Endothelial cell of umbilical vein (primary cell): ENCODE measurements around the gene HACE1. TPM values are rescaled to one million over a fixed set of nuclear protein-coding genes. Genes with fewer than 3 reads are reported as not detected.

ENCODE experiments used
- BruUV-seq: library from RNA; stranded (reverse); fragments of 400-500 nt; replicated peaks from 2 replicates; lab custom pipeline; 2021; lab: Mats Ljungman, UMichigan
- CTCF ChIA-PET: fragments of 300-600, 350-600 bp; sonication (Branson Sonifier 250); formaldehyde crosslinking; loops from one replicate; lab custom pipeline; 2021; ENCODE audit warnings: antibody characterized with exemption, inconsistent platforms; lab: Charles Lee
- POLR2A ChIA-PET: fragments of 300-600, 350-600 bp; sonication (Branson Sonifier 250); formaldehyde crosslinking; loops from one replicate; lab custom pipeline; 2021; ENCODE audit warnings: antibody characterized with exemption, inconsistent platforms; lab: Charles Lee
- DNase-seq: peaks from one replicate; pipeline ENCODE4 v3.0.0-alpha.2; 2011; ENCODE audit warnings: low read depth, low spot score
- FAIRE-seq: peaks from 2 replicates; lab custom pipeline; 2011; peaks lifted over from hg19 to GRCh38; lab: Jason Lieb, UNC
- H2AFZ ChIP-seq: 2 replicates; pipeline ENCODE4 v1.6.0; 2012; ENCODE audit warnings: low read depth, low read length, control low read depth, inconsistent platforms
- H3K27ac ChIP-seq: 2 replicates; pipeline ENCODE4 v1.5.1; 2011; ENCODE audit warnings: low read depth, mild to moderate bottlenecking, control low read depth, low read length, moderate library complexity; ENCODE audit not compliant: insufficient read depth
- H3K27me3 ChIP-seq, 2 experiments: 2 replicates each; pipeline versions ENCODE4 v1.6.0 to v1.6.1; 2011; ENCODE audit warnings: low read length in 2 of 2, mixed read lengths in 1 of 2; ENCODE audit not compliant: control insufficient read depth in 2 of 2, insufficient read depth in 2 of 2
- H3K36me3 ChIP-seq, 2 experiments: 2 replicates in 1 of 2; 3 replicates in 1 of 2; pipeline ENCODE4 v1.5.1; 2011; ENCODE audit warnings: low read length in 2 of 2, mild to moderate bottlenecking in 1 of 2, moderate library complexity in 1 of 2; ENCODE audit not compliant: control insufficient read depth in 2 of 2, insufficient read depth in 2 of 2; ENCODE audit errors: extremely low read depth in 1 of 2
- H3K4me1 ChIP-seq: 3 replicates; pipeline ENCODE4 v1.5.1; 2011; ENCODE audit warnings: mild to moderate bottlenecking, low read length; ENCODE audit not compliant: control insufficient read depth, insufficient read depth; ENCODE audit errors: extremely low read depth
- H3K4me2 ChIP-seq: 2 replicates; pipeline ENCODE4 v1.6.1; 2011; ENCODE audit warnings: low read length, control low read depth, mixed read lengths; ENCODE audit not compliant: insufficient read depth
- H3K4me3 ChIP-seq, 3 experiments: fragments of 200-600 bp in 1 of 3; sonication (generic), shearing (Covaris generic) in 1 of 3; replicated peaks in 1 of 3; 2 replicates each; pipeline ENCODE4 v1.5.1; 2011 to 2016; ENCODE audit warnings: control low read depth in 3 of 3, low read length in 3 of 3, mild to moderate bottlenecking in 2 of 3, inconsistent platforms in 1 of 3, low read depth in 1 of 3, moderate library complexity in 1 of 3; ENCODE audit not compliant: insufficient read depth in 1 of 3
- H3K79me2 ChIP-seq: 2 replicates; pipeline ENCODE4 v1.6.0; 2012; ENCODE audit warnings: low read length, inconsistent platforms; ENCODE audit not compliant: control insufficient read depth, insufficient read depth
- H3K9ac ChIP-seq: replicated peaks from 2 replicates; pipeline ENCODE3; 2011; ENCODE audit warnings: low read length, control low read depth; ENCODE audit not compliant: insufficient read depth; ENCODE audit errors: extremely low read depth
- H3K9me1 ChIP-seq: replicated peaks from 3 replicates; pipeline ENCODE4 v1.6.0; 2011; ENCODE audit warnings: mild to moderate bottlenecking, low read length; ENCODE audit not compliant: control insufficient read depth, insufficient read depth; ENCODE audit errors: extremely low read depth
- H3K9me3 ChIP-seq: replicated peaks from 2 replicates; pipeline ENCODE4 v1.5.1; 2012; ENCODE audit warnings: low read length, inconsistent platforms; ENCODE audit not compliant: control insufficient read depth, insufficient read depth
- H4K20me1 ChIP-seq: replicated peaks from 2 replicates; pipeline ENCODE3; 2011; ENCODE audit warnings: mild to moderate bottlenecking, low read length; ENCODE audit not compliant: control insufficient read depth, insufficient read depth; ENCODE audit errors: extremely low read depth
- CTCF ChIP-seq, 2 donors: IDR thresholded peaks; 1 replicate in 1 of 2; 2 replicates in 1 of 2; pipeline ENCODE4 v1.5.1; 2011; ENCODE audit warnings: low read length in 2 of 2, mild to moderate bottlenecking in 2 of 2, moderate library complexity in 2 of 2, control low read depth in 1 of 2, inconsistent platforms in 1 of 2, low read depth in 1 of 2; ENCODE audit not compliant: insufficient read depth in 1 of 2; ENCODE audit errors: extremely low read depth in 1 of 2
- EZH2 ChIP-seq: IDR thresholded peaks from 2 replicates; pipeline ENCODE4 v1.6.1; 2012; ENCODE audit warnings: borderline replicate concordance, low read depth, mild to moderate bottlenecking, moderate library complexity, low read length, inconsistent platforms; ENCODE audit not compliant: severe bottlenecking
- FOS ChIP-seq: IDR thresholded peaks from 2 replicates; pipeline ENCODE4 v1.6.1; 2011; ENCODE audit warnings: mild to moderate bottlenecking, low read length, moderate library complexity, borderline replicate concordance; ENCODE audit not compliant: insufficient read depth
- GATA2 ChIP-seq: IDR thresholded peaks from 2 replicates; pipeline ENCODE4 v1.7.0; 2011; ENCODE audit warnings: low read depth, mild to moderate bottlenecking, moderate library complexity, mixed read lengths, low read length; ENCODE audit not compliant: insufficient read length, insufficient read depth
- JUN ChIP-seq: IDR thresholded peaks from 2 replicates; pipeline ENCODE4 v1.6.1; 2011; ENCODE audit warnings: borderline replicate concordance, low read depth; ENCODE audit not compliant: insufficient read length, insufficient read depth
- MAX ChIP-seq: IDR thresholded peaks from 2 replicates; pipeline ENCODE4 v1.6.1; 2011; ENCODE audit not compliant: insufficient read depth, insufficient read length
- MYC ChIP-seq: IDR thresholded peaks from one replicate; pipeline ENCODE4 v1.6.1; 2011; ENCODE audit warnings: mild to moderate bottlenecking, low read depth, low read length
- POLR2A ChIP-seq: IDR thresholded peaks from 2 replicates; pipeline ENCODE4 v1.6.1; 2012; ENCODE audit warnings: low read depth, mild to moderate bottlenecking, control low read depth, low read length
- POLR2AphosphoS5 ChIP-seq: IDR thresholded peaks from 2 replicates; pipeline ENCODE4 v1.6.1; 2012; ENCODE audit warnings: low read depth, mild to moderate bottlenecking, control low read depth, low read length, moderate library complexity; ENCODE audit not compliant: insufficient read depth
- dilution Hi-C: fragments of 300-500 bp; cut with MboI; formaldehyde crosslinking; loops from one replicate; pipeline ENCODE4 v1.15.0; 2019; ENCODE audit warnings: low sequenced_read_pairs; ENCODE audit not compliant: extremely low pct_ligation_motif_present
- intact Hi-C: fragments of 100-400 bp; cut with micrococcal nuclease; formaldehyde crosslinking; loops from one replicate; pipeline ENCODE4 v1.10.0; 2022
- polyA plus RNA-seq, 4 experiments: library from polyadenylated mRNA; depleted of rRNA in 3 of 4; stranded (reverse) in 3 of 4; unstranded in 1 of 4; fragments of >200 nt; gene quantifications; 2 replicates each; pipeline versions ENCODE4 v1.2.1 to v1.2.3, GENCODE V29; 2011 to 2012; ENCODE audit warnings: missing spikeins in 1 of 4
- total RNA-seq: library from RNA; stranded (reverse); gene quantifications from 2 replicates; pipeline ENCODE4 v1.2.3, GENCODE V29; 2021

HACE1 gene
- total and polyA plus RNA-seq, 2 donors (not counting 3 experiments of a cell fraction or from before 2014, with no cell fraction given): 4.9 to 14.8 TPM

GRCh38 chr6:104736545-104736944, 123.2 kb downstream of the HACE1 start:
- no peaks in the 10 kb centered on the region for H3K4me1 ChIP-seq
- DNase-seq (no peak), FAIRE-seq (no peak)
- POLR2A ChIA-PET: no interaction called here
- H3K79me2 ChIP-seq: no peaks in the 10 kb centered on the region
- intact Hi-C loops: no loop called here
- dilution Hi-C loops: no loop called here
- no peaks in the 10 kb centered on the region for H4K20me1 ChIP-seq
- CTCF ChIA-PET: interaction anchor here (0.8 kb wide), 1 partner anchor 15 kb away, joined by 3 read pairs; no protein-coding TSS in a partner anchor
- H3K4me3 ChIP-seq: no peak overlapping the region
- no peaks in the 10 kb centered on the region for H3K9me1 ChIP-seq
- no peaks in the 10 kb centered on the region for H3K36me3 ChIP-seq
- H3K4me2 ChIP-seq: no peak overlapping the region
- no peak for TF ChIP-seq MYC
- no peak for TF ChIP-seq EZH2
- no peak for TF ChIP-seq JUN
- TF ChIP-seq MAX: no peak
- TF ChIP-seq POLR2AphosphoS5: no peak
- TF ChIP-seq GATA2: no peak
- TF ChIP-seq FOS: no peak
- no peak for TF ChIP-seq CTCF (IDR thresholded peaks at IDR 0.05; ENCODE audit: extremely low read depth in 1 of 2, insufficient read depth in 1 of 2, low read depth in 1 of 2, low read length in 2 of 2)
- no peak for TF ChIP-seq POLR2A
- H3K9ac ChIP-seq: no peak overlapping the region
- no peaks in the 10 kb centered on the region for H3K9me3 ChIP-seq
- H2AFZ ChIP-seq: no peak overlapping the region
- no peaks in the 10 kb centered on the region for H3K27me3 ChIP-seq
- H3K27ac ChIP-seq: no peak overlapping the region
- BruUV-seq: no TSS peak
